K562 treated with DMSO at 1 percent for 24 hours (cell line): Measurements from ENCODE around the gene XG. TPM values are rescaled to one million over a fixed set of nuclear protein-coding genes. Genes with fewer than 3 reads are reported as not detected.

Experiments used
- total RNA-seq: library from RNA; unstranded; fragments of 300-600 nt; gene quantifications from 2 replicates; pipeline ENCODE4 v1.2.3, GENCODE V29; 2022; ENCODE audit warnings: low read depth; ENCODE audit not compliant: insufficient read depth

Gene XG, protein sequence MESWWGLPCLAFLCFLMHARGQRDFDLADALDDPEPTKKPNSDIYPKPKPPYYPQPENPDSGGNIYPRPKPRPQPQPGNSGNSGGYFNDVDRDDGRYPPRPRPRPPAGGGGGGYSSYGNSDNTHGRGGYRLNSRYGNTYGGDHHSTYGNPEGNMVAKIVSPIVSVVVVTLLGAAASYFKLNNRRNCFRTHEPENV
- 0.22 TPM in 1 of 2 replicates, not detected in the other for total RNA-seq

DNA sequence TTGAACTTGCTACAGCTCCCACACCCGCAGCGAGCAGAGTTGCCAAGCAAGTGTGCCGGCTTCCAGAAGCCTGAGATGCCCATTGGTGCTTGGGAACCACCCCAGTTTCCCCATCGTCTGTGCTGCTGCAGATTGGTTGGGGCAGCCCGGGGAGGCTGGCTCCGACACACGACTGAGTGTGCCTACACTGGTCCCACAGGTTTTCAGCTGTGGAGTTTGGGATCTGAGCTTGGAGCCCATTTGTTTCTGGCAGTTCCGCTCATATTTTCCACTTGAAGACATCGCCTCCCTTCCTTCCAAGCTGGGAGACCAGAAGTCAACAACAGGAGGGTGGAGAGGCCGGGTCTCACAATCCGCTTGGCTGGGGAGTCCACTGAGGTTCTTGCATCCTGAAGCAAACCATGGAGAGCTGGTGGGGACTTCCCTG lies at the start of gene XG:
XG (plus strand) TSS at position 167 of the 427 bp plus-strand sequence; CDS start at position 402, 235 bp downstream.

DNA sequence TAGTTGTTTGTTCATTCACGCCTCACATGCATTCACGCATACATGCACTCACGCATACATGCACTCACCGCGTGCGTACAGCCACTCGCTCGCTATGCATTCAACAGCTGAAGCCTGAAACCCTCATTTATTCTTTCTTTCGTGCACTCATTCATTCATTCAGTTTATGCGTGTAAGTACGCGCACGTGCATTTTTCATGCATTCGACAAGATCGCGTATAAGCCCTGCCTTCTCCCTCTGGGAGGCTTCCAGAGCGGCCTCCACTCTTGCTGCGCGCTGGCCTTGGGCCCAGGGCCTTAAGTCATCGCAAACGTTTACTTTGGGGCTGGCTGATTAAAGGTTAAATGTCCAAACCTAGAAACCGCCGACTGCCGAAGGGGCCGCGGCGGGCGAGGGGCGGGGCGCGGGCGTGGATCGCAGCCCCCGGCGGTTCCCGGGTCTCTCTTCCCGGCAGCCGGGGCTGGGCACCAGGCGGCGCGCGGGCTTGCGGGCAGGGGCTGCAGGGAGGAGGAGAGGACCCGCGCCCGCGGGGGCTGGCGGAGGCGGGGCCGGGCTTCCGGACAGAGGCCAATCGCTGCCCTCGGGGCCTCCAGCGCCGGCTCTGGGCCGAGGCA lies 76.6 kb downstream of the XG start, which contains the start of gene GYG2:
GYG2 (plus strand) TSS at position 587 of the 615 bp plus-strand sequence. CDS start 1,259 bp downstream, outside the sequence.

Other genes starting within 250 kb of the XG start
- gene CD99, start 60.7 kb upstream of the XG start, total RNA-seq: 67.2 and 76.8 TPM in 2 replicates
- 8.8 and 10.8 TPM in 2 replicates for gene GYG2, start 76.9 kb downstream of the XG start, total RNA-seq
- 0.74 and 0.88 TPM in 2 replicates for gene ARSD, start 177.3 kb downstream of the XG start, total RNA-seq